Stimulated activated CD8-positive, alpha-beta memory T cell treated with anti-CD3 and anti-CD28 coated beads, Interleukin-12 subunit alpha, Interleukin-12 subunit beta, amount 100 ng/mL, for 4 hours (primary cell): Measurements from ENCODE around the gene ARL13B.
"Not testable (repeated sequence)": the region's sequence is repeated elsewhere in the genome, so short reads cannot be mapped to it uniquely, and the experiment has no call there.

Experiments
- DNase-seq: peaks from one replicate; pipeline ENCODE4 v3.0.0-alpha.2; 2020; ENCODE audit warnings: low read depth

The ARL13B gene

DNA sequence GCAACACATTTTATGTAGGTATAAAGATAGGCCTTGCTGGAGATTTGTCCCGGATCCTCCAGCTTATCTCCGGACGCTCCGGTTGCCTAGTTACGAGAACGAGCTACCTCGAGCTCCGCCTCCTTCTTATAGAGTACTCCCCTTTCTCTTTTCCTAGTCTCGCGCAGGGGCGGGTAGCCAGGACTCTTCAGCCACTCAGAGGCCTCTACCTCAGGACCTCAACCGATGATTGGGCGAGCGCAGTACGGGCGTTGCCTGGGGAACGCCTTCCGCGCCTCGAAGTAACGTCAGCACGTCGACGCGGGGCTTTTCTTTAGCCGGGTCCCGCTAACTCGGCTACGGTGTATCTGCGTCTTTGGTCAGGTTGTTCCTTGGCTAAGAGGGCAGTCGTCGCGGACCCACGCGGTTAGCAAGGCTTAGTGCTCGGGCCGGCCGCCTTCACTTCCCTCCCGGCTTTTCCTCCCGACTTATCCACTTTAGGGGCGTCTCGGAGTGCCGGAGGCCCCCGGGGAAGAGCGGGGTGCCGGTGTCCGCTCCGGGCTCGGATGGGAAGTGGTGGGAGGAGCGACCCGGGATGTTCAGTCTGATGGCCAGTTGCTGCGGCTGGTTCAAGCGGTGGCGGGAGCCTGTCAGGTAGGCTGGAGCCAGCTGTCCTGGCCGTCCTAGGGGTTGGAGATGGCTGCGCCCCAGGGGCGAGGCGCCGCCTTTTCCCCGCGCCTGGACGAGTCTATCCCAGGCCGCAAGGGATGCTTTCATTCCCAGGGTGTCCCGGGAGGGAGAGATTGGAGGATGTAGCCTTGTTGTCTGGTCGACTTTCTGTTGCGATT, at the start of gene ARL13B:
Gene ARL13B, plus strand, starts transcription at position 306 of the 827 bp plus-strand sequence. Its CDS starts 269 bp downstream, at position 575.
- DNase-seq, result peak; percentile 86

DNA sequence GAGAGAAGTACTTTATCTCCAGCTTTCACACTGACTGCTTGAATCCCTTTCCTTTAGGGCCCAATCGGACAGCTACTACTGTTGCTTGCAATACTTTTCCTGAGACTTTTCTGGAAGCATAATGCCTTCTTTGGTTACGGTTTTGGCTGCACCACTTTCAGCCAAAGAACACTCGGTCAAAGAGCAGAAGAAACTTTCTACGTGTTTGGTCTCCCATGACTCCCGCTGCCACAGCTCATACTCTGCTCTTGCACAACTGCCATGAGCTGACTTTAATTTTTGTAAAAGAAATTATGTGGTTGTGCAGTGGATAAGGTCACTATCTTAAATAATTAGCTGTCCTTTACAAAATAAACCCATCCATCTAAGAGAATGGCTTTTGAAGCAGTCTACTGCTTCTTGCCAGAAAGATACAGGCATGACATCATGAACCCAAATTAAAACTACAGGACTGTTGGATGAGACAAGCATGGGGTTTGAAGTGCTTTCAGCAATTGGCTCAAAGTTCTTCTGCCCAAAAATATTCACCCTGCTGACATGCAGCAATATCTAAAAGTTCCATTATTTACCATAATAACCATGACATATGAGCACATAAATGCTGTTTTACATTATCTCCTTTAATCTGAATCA, 48.2 kb upstream of the ARL13B start:
- no peak for DNase-seq

DNA sequence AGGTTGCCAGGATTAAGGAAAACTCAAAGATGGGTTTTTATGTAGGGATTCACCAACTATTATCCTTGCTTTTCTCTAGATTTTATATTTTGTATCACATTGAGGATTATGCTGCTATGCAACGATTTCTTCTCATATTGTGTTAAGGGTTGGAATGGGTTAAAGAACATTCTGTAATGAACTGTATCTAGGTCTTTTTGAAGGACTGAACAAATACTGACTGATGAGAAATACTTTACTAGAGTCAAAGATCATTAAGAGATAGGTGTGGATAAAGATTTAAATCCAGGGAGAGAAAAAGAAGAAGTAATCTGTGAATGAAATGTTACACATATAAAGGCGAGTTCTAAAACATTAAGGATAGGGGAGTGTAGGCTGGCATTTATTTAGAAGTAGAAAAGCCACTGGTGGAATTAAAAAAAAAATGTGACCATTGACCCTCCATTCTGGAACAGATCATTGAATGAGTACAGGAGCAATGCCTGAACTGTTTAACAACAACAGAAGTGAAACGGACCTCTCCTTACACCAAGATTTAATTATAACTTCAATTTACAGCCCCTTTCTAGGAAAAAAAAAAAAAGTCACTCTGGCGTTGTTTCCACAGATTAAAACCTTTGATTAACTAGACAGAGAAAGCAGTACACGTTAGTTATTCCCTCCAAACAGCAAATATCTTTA, 45.4 kb upstream of the ARL13B start:
- no peak for DNase-seq

DNA sequence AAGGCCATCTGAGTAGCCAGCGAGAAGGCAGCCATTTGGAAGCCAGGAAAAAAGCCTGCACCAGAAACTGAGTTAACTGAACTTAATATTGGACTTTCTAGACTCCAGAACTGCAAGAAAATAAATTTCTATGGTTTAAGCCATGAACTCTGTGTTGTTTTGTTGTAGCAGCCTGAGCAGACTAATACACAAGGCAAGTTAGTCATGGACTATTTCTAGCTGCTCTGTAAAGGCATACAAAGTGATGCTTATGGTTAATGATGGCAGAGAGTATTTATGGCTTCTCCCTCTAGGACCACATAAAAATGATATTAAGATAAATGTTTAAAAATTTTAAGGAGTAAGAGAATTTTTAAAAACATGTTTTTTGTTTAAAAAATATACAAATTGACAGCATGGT, 43.4 kb upstream of the ARL13B start:
- DNase-seq, result no peak

GRCh38 chr3:93937485-93937884, 42.5 kb upstream of the ARL13B start:
- not testable (repeated sequence) for DNase-seq

DNA sequence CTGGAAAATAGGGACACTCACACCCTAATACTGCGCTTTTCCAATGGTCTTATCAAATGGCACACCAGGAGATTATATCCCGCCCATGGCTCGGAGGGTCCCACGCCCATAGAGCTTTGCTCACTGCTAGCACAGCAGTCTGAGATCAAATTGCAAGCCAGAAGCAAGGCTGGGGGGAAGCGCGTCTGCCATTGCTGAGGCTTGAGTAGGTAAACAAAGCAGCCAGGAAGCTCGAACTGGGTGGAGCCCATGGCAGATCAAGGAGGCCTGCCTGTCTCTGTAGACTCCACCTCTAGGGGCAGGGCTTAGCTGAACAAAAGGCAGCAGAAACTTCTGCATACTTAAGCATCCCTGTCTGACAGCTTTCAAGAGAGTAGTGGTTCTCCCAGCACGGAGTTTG, 30.0 kb upstream of the ARL13B start:
- not testable (repeated sequence) for DNase-seq

DNA sequence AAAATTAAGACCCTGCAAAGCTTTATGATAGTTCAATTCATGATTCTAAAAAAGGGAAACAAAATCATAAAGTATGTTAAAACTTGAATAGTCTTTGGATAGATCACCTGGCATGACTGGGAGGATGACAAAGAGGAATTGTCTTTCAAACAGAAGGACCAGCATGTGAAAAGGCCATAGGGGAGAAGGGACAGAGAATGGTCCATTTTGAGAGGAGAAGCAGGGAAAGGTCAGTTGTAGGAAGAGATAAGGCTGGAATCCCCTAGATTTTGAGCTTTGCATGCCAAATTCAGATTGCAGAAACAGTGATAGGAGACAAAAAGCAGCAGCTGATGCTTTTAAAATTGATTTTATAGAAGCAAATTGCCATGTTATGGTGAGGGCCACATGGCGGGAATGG, 18.9 kb upstream of the ARL13B start:
- DNase-seq, result no peak

GRCh38 chr3:93961489-93961888, 18.5 kb upstream of the ARL13B start:
- DNase-seq, result no peak

DNA sequence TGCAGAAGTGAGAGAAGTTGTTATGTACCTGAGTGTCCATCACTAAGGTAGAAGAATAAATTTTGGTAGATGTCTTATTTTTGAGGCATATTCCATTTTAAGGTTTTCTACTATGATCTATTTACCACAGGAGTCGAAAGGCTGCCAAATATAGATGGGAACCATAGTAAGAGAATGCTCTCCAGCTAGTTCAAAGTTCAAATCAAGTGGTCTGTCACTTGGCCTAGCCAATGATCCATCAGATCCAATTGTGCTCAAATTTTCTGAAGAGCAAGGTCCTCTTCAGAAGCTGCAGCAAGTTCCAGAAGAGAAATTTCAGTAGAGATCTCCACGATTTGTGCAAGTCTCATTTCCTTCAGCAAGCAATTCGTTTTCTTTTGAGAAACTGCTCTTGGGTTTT, 17.2 kb upstream of the ARL13B start:
- no peak for DNase-seq

DNA sequence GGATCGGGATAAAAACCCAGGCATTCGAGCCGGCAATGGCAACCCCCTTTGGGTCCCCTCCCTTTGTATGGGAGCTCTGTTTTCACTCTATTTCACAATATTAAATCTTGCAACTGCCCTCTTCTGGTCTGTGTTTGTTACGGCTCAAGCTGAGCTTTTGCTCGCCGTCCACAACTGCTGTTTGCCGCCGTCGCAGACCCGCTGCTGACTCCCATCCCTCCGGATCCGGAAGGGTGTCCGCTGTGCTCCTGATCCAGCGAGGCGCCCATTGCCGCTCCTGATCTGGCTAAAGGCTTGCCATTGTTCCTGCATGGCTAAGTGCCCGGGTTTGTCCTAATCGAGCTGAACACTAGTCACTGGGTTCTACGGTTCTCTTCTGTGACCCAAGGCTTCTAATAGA, 14.8 kb upstream of the ARL13B start:
- not testable (repeated sequence) for DNase-seq

- no peak for DNase-seq
These were observed 10.5 kb upstream of the ARL13B start for GRCh38 chr3:93969443-93969842.

DNA sequence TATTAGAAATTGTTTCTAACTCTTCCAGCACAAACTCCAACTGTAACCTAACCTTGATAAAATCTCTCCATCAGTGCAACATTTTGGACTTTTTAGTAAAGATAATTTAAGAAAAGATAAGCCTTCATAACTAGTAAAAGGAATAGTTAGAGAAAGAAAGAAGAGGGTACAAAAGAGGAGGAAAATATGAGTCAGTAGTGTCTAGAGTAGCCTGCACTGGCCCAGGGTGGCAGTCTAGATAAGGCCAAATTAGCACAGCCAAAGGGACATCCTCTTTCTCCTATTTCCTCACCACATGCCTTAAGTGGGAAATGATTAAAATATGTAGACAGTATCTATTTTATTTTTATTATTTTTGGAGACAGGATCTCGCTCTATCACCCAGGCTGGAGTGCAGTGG, 10.0 kb upstream of the ARL13B start:
- DNase-seq, result no peak

GRCh38 chr3:93973131-93974126, 6.5 kb upstream of the ARL13B start, which contains the start of gene PROS1:
PROS1 (minus strand) TSS chr3:93973896; CDS start chr3:93973749, 147 bp downstream.
- peak; percentile 20 for DNase-seq

DNA sequence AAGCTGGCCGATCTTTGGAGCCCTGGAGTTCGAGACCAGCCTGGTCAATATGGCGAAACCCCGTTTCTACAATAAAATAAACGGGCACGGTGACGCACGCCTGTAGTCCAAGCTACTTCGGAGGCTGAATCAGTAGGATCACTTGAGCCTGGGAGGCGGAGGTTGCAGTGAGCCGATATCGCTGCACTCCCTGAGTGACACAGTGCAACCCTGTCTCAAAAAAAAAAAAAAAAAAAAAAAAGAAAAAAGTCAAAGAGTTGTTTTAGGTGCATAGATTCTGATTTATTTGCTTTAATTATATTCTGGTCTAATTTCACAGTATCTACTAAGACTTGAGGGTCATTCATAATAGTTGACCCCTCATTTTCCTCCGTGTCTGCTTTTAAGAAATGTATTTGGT, 1.7 kb downstream of the ARL13B start:
- no peak for DNase-seq

GRCh38 chr3:93983408-93983807, 3.5 kb downstream of the ARL13B start:
- no peak for DNase-seq

DNA sequence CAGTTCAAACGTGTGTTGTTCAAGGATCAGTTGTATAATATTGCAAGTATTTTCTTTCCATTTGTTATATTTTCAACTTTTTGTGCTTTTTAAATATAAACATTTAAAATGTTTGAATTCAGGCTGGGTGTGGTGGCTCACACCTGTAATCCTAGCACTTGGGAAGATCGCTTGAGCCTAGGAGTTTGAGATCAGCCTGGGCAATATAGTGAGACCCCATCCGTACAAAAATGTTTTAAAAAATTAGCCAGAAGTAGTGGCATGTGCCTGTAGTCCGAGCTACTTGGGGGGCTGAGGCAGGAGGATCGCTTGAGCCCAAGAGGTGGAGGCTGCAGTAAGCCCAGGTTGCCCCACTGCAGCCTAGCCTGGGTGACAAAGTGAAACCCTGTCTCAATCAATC, 4.7 kb downstream of the ARL13B start:
- DNase-seq, result no peak

DNA sequence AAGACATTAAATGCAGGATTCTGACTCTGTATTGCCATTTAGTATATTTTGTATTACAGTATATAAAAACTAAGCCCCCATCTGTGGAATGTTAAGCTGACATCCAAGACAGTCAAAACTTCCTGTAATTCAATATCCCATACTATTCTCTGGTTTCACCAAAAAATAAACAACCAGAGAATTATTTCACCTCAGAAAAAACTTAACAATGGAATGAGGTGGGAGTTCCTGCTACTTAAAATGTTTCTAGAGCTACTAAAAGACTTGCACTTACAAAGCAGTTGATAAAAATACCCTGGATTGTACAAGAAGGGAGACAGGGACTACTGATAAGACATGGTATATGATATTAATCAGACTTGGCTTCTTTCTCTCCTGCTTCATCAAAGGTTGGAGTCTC, 8.3 kb downstream of the ARL13B start:
- no peak for DNase-seq

GRCh38 chr3:93988764-93989163, 8.8 kb downstream of the ARL13B start:
- DNase-seq, result no peak

- DNase-seq, result no peak
These were observed 9.3 kb downstream of the ARL13B start for GRCh38 chr3:93989241-93989640.

GRCh38 chr3:93991631-93992030, 11.7 kb downstream of the ARL13B start:
- DNase-seq, result no peak

GRCh38 chr3:93992207-93992606, 12.3 kb downstream of the ARL13B start:
- no peak for DNase-seq

GRCh38 chr3:93994056-93994455, 14.1 kb downstream of the ARL13B start:
- no peak for DNase-seq
